K562 (cell line): ENCODE results near the gene PLEKHA6. TPM values are rescaled to one million over a fixed set of nuclear protein-coding genes. Genes with fewer than 3 reads are reported as not detected.

Experiments used
- CBX3 ChIP-seq, 2 experiments: IDR thresholded peaks; 1 replicate in 1 of 2; 2 replicates in 1 of 2; pipeline ENCODE4 v1.6.1; 2012; ENCODE audit warnings: inconsistent platforms in 2 of 2, low read length in 2 of 2, borderline replicate concordance in 1 of 2, control low read depth in 1 of 2
- GTF2B ChIP-seq: IDR thresholded peaks from 2 replicates; pipeline ENCODE4 v1.6.1; 2011; ENCODE audit not compliant: insufficient read length; ENCODE audit errors: extremely low read depth
- HDAC8 ChIP-seq: fragments of 450-650 bp; IDR thresholded peaks from 2 replicates; pipeline ENCODE4 v1.6.1; 2016; ENCODE audit warnings: mild to moderate bottlenecking, missing genetic modification characterization, moderate library complexity, missing compliant biosample characterization
- HINFP ChIP-seq: fragments of 450-650 bp; conservative IDR thresholded peaks from 2 replicates; pipeline ENCODE4 v1.6.1; 2016; ENCODE audit warnings: missing genetic modification characterization, low read depth, mild to moderate bottlenecking, control low read depth, missing compliant biosample characterization
- MAX ChIP-seq: sonication (generic); formaldehyde crosslinking; IDR thresholded peaks from 2 replicates; pipeline ENCODE4 v1.9.0; 2022; ENCODE audit warnings: mild to moderate bottlenecking, missing genetic modification reagents
- MBD2 ChIP-seq: sonication (generic); IDR thresholded peaks from 2 replicates; pipeline ENCODE4 v1.6.1; 2016; ENCODE audit warnings: low read depth, borderline replicate concordance
- NCOR1 ChIP-seq: fragments of 450-650 bp; IDR thresholded peaks from 2 replicates; pipeline ENCODE4 v1.6.1; 2016; ENCODE audit warnings: mild to moderate bottlenecking, moderate library complexity
- PATZ1 ChIP-seq: fragments of 250-450 bp; sonication (Bioruptor Pico); IDR thresholded peaks from 2 replicates; pipeline ENCODE4 v1.5.0; 2020; ENCODE audit warnings: mild to moderate bottlenecking, borderline replicate concordance
- PCBP2 ChIP-seq: fragments of 200-400 bp; formaldehyde crosslinking; IDR thresholded peaks from 2 replicates; pipeline ENCODE4 v1.6.1; 2018; ENCODE audit warnings: low read length, low read depth, mild to moderate bottlenecking, moderate library complexity; ENCODE audit not compliant: poor library complexity, severe bottlenecking
- POLR2G ChIP-seq: fragments of 200-400 bp; formaldehyde crosslinking; IDR thresholded peaks from 2 replicates; pipeline ENCODE4 v1.6.1; 2017; ENCODE audit warnings: low read depth, mild to moderate bottlenecking, antibody characterized with exemption, low read length, moderate library complexity
- RBM22 ChIP-seq: fragments of 200-400 bp; formaldehyde crosslinking; IDR thresholded peaks from 2 replicates; pipeline ENCODE4 v1.6.1; 2018; ENCODE audit warnings: low read length, low read depth; ENCODE audit not compliant: poor library complexity, severe bottlenecking
- RBM25 ChIP-seq: fragments of 200-400 bp; formaldehyde crosslinking; IDR thresholded peaks from 2 replicates; pipeline ENCODE4 v1.6.1; 2018; ENCODE audit warnings: low read length, low read depth, moderate library complexity; ENCODE audit not compliant: severe bottlenecking
- SAP30 ChIP-seq: fragments of 200-600 bp; sonication (generic); IDR thresholded peaks from 2 replicates; pipeline ENCODE4 v1.6.1; 2012; ENCODE audit warnings: borderline replicate concordance, low read depth, mild to moderate bottlenecking, moderate library complexity, low read length, control low read depth, inconsistent platforms; ENCODE audit not compliant: insufficient read depth, poor library complexity, severe bottlenecking
- SIN3A ChIP-seq, 2 experiments: fragments of 150-350 bp in 1 of 2; IDR thresholded peaks; 2 replicates each; pipeline ENCODE4 v1.6.1; 2011 to 2016; ENCODE audit warnings: borderline replicate concordance in 2 of 2, low read depth in 2 of 2, low read length in 2 of 2, mild to moderate bottlenecking in 2 of 2, moderate library complexity in 2 of 2; ENCODE audit not compliant: control insufficient read depth in 1 of 2
- SIRT6 ChIP-seq: IDR thresholded peaks from one replicate; pipeline ENCODE4 v1.6.1; 2012; ENCODE audit warnings: low read depth, mild to moderate bottlenecking, control low read depth, inconsistent platforms, low read length, moderate library complexity
- SMAD2 ChIP-seq: fragments of 150-350 bp; IDR thresholded peaks from 2 replicates; pipeline ENCODE4 v1.6.1; 2014; ENCODE audit warnings: low read depth, mild to moderate bottlenecking, low read length
- ZNF12 ChIP-seq: sonication (generic); formaldehyde crosslinking; IDR thresholded peaks from 2 replicates; pipeline ENCODE4 v1.4.0; 2020; ENCODE audit warnings: mild to moderate bottlenecking, missing genetic modification reagents
- ZNF143 ChIP-seq: sonication (generic); formaldehyde crosslinking; IDR thresholded peaks from 2 replicates; pipeline ENCODE4 v1.9.0; 2022; ENCODE audit warnings: mild to moderate bottlenecking, missing genetic modification reagents
- ZNF239 ChIP-seq: fragments of 250-450 bp; sonication (Bioruptor Pico); IDR thresholded peaks from 2 replicates; pipeline ENCODE4 v1.4.0; 2020; ENCODE audit warnings: mild to moderate bottlenecking
- ZNF263 ChIP-seq: sonication (generic); formaldehyde crosslinking; IDR thresholded peaks from 2 replicates; pipeline ENCODE4 v1.8.0; 2022; ENCODE audit warnings: mild to moderate bottlenecking, missing genetic modification reagents, borderline replicate concordance
- ZNF280A ChIP-seq: fragments of 450-650 bp; IDR thresholded peaks from 2 replicates; pipeline ENCODE4 v1.6.1; 2018; ENCODE audit warnings: mild to moderate bottlenecking, low read depth; ENCODE audit not compliant: partially characterized antibody
- ZNF436 ChIP-seq: fragments of 250-450, 450-650 bp; sonication (Bioruptor Pico); formaldehyde crosslinking; IDR thresholded peaks from 2 replicates; pipeline ENCODE4 v1.7.0; 2020; ENCODE audit warnings: mild to moderate bottlenecking
- polyA plus RNA-seq, 8 experiments: library from polyadenylated mRNA; depleted of rRNA in 4 of 8; stranded (reverse) in 5 of 8; unstranded in 3 of 8; fragments of >200 nt; fragmentation: Nextera tagmentation in 2 of 8; fragmentation: Illumina TruSeq in 1 of 8; extraction: Ambion mirVana in 2 of 8; extraction: Trizol in 1 of 8; gene quantifications; 2 replicates each; pipeline versions ENCODE4 v1.2.1 to v1.2.3, GENCODE V29; 2011 to 2014; ENCODE audit warnings: inconsistent platforms in 1 of 8, missing spikeins in 1 of 8
- total RNA-seq, 7 experiments: library from RNA; depleted of rRNA in 6 of 7; stranded (reverse); fragments of >200 nt in 6 of 7; fragmentation: Illumina TruSeq in 2 of 7; extraction: Trizol in 2 of 7; gene quantifications; 2 replicates each; pipeline versions ENCODE4 v1.2.1 to v1.2.3, GENCODE V29; 2011 to 2021; ENCODE audit warnings: low replicate concordance in 1 of 7

The PLEKHA6 gene
- total and polyA plus RNA-seq, 9 of the 15 experiments (the other 6 are each of a cell fraction or from before 2014, with no cell fraction given): under 0.01 to 0.33 (median 0.01) TPM; not detected in 4

GRCh38 chr1:204320382-204320804 is 39.3 kb downstream of the PLEKHA6 start (continued):
- peak; percentile 87 for TF ChIP-seq MAX (CRISPR knock-in tag)
- TF ChIP-seq RBM25: no peak
- no peak for TF ChIP-seq SAP30
- no peak for TF ChIP-seq ZNF143 (CRISPR knock-in tag)
- TF ChIP-seq ZNF436 (CRISPR knock-in tag): no peak
- TF ChIP-seq ZNF12 (CRISPR knock-in tag): no peak
- TF ChIP-seq ZNF280A: no peak
- TF ChIP-seq ZNF239: peak; percentile 87
- no peak for TF ChIP-seq POLR2G
- no peak for TF ChIP-seq GTF2B
- TF ChIP-seq PCBP2: no peak
- TF ChIP-seq CBX3 (IDR thresholded peaks at IDR 0.05; ENCODE audit: borderline replicate concordance in 1 of 2, low read length in 2 of 2): no peak
- no peak for TF ChIP-seq NCOR1
- no peak for TF ChIP-seq ZNF263 (CRISPR knock-in tag)
- TF ChIP-seq PATZ1 (CRISPR knock-in tag): no peak
- TF ChIP-seq SIN3A (IDR thresholded peaks at IDR 0.05; ENCODE audit: borderline replicate concordance in 2 of 2, control insufficient read depth in 1 of 2, low read depth in 2 of 2, low read length in 2 of 2): no peak
- TF ChIP-seq MBD2: no peak
- TF ChIP-seq RBM22: no peak
- no peak for TF ChIP-seq HDAC8 (tag)
- no peak for TF ChIP-seq HINFP (tag)
- TF ChIP-seq SMAD2: no peak
- TF ChIP-seq SIRT6: no peak
